Mesendoderm (in vitro differentiated cells): ENCODE results near the gene GMIP.

ENCODE experiments used
- DNase-seq: peaks from one replicate; pipeline ENCODE4 v3.0.0; 2013
- H2AK5ac ChIP-seq: 2 replicates; pipeline ENCODE4 v1.6.1; 2013; ENCODE audit warnings: low read length, inconsistent platforms
- H2BK120ac ChIP-seq: 2 replicates; pipeline ENCODE4 v1.6.1; 2013; ENCODE audit warnings: low read depth, mild to moderate bottlenecking, low read length, moderate library complexity, mixed read lengths
- H2BK15ac ChIP-seq: replicated peaks from 2 replicates; pipeline ENCODE4 v1.6.1; 2013; ENCODE audit warnings: low read depth, mild to moderate bottlenecking, moderate library complexity
- H2BK5ac ChIP-seq: 2 replicates; pipeline ENCODE4 v1.6.1; 2013; ENCODE audit warnings: low read length, inconsistent platforms
- H3K18ac ChIP-seq: 2 replicates; pipeline ENCODE4 v1.6.1; 2013; ENCODE audit warnings: mild to moderate bottlenecking, low read length, mixed read lengths
- H3K23ac ChIP-seq: one replicate; pipeline ENCODE4 v1.6.1; 2013; ENCODE audit warnings: low read length
- H3K27ac ChIP-seq: 2 replicates; pipeline ENCODE4 v1.5.1; 2013; ENCODE audit warnings: low read depth, mild to moderate bottlenecking, inconsistent platforms, low read length, moderate library complexity
- H3K27me3 ChIP-seq: 2 replicates; pipeline ENCODE4 v1.6.1; 2013; ENCODE audit warnings: low read length, control low read depth, mild to moderate bottlenecking, inconsistent platforms; ENCODE audit not compliant: insufficient read depth, poor library complexity
- H3K36me3 ChIP-seq: 2 replicates; pipeline ENCODE4 v1.6.1; 2013; ENCODE audit warnings: low read length, inconsistent platforms; ENCODE audit not compliant: control insufficient read depth, insufficient read depth
- H3K4ac ChIP-seq: one replicate; pipeline ENCODE4 v1.6.1; 2013; ENCODE audit warnings: low read depth, mild to moderate bottlenecking, low read length, moderate library complexity
- H3K4me1 ChIP-seq: 2 replicates; pipeline ENCODE4 v1.6.1; 2013; ENCODE audit warnings: low read depth, low read length, inconsistent platforms; ENCODE audit not compliant: control insufficient read depth
- H3K4me2 ChIP-seq: 2 replicates; pipeline ENCODE4 v1.6.1; 2013; ENCODE audit warnings: low read length
- H3K4me3 ChIP-seq: 2 replicates; pipeline ENCODE4 v1.5.1; 2013; ENCODE audit warnings: mild to moderate bottlenecking, low read length
- H3K56ac ChIP-seq: one replicate; pipeline ENCODE4 v1.6.1; 2013; ENCODE audit warnings: low read length
- H3K79me1 ChIP-seq: 2 replicates; pipeline ENCODE4 v1.6.1; 2013; ENCODE audit warnings: low read length, inconsistent platforms
- H3K79me2 ChIP-seq: 2 replicates; pipeline ENCODE4 v1.6.1; 2013; ENCODE audit warnings: mild to moderate bottlenecking, low read length; ENCODE audit not compliant: control insufficient read depth, insufficient read depth
- H3K9ac ChIP-seq: 2 replicates; pipeline ENCODE4 v1.6.1; 2013; ENCODE audit warnings: low read length, inconsistent platforms
- H4K5ac ChIP-seq: one replicate; pipeline ENCODE4 v1.6.1; 2013; ENCODE audit warnings: low read length
- H4K8ac ChIP-seq: one replicate; pipeline ENCODE4 v1.6.1; 2013; ENCODE audit warnings: low read depth, mild to moderate bottlenecking, control low read depth, low read length, moderate library complexity
- WGBS: extraction: QIAGEN DNeasy Blood & Tissue Kit; methylation state at CpG from one replicate; pipeline ENCODE4 v1.1.7; 2013; ENCODE audit warnings: low lambda C conversion rate, missing lambda C conversion rate; ENCODE audit not compliant: insufficient coverage; ENCODE audit errors: extremely low coverage; 5-methylcytosine and 5-hydroxymethylcytosine counted together

The GMIP gene

GRCh38 chr19:19632661-19633060 lies 10.8 kb downstream of the GMIP start:
- peaks cover 3% of the 10 kb centered on the region for H3K36me3 ChIP-seq
- no peak overlapping the region for H3K4me3 ChIP-seq
- no peak overlapping the region for H2BK5ac ChIP-seq
- H4K5ac ChIP-seq = no peak overlapping the region
- no peak for DNase-seq
- WGBS = no CpG with 5 or more reads among the region's 5 CpGs
- H3K4me2 ChIP-seq = no peak overlapping the region
- H2BK15ac ChIP-seq = no peak overlapping the region
- H3K27ac ChIP-seq = no peak overlapping the region
- H3K4ac ChIP-seq = no peak overlapping the region
- H3K9ac ChIP-seq = no peak overlapping the region
- H2BK120ac ChIP-seq = no peak overlapping the region
- H3K18ac ChIP-seq = no peak overlapping the region
- H2AK5ac ChIP-seq = no peak overlapping the region
- no peaks in the 10 kb centered on the region for H3K79me2 ChIP-seq
- H3K27me3 ChIP-seq = no peaks in the 10 kb centered on the region
- H3K79me1 ChIP-seq = no peaks in the 10 kb centered on the region
- no peak overlapping the region for H4K8ac ChIP-seq
- no peaks in the 10 kb centered on the region for H3K4me1 ChIP-seq
- no peak overlapping the region for H3K56ac ChIP-seq
- H3K23ac ChIP-seq = no peak overlapping the region

DNA sequence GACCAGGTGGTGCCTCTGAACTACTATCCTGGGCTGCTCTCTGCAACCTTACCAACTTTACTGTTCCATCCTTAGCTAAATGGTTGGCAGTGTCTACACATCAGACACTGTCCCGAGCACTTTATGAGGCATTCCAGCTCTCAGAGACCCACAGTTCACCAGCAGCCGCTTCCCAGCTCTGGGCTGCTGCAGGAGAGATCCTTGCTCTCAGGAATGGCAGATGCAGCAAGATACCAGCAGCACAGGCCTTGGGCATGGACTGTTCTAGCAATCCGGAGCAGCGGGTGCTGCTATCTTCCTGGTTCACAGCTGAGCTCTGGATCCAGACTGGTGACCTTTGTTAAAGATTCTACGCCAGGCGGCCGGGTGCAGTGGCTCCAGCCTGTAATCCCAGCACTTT lies 12.1 kb downstream of the GMIP start:
- Histone ChIP-seq H3K9ac (no peak overlapping the region), H3K4me2 (no peak overlapping the region), H3K18ac (no peak overlapping the region), H3K4me1 (peaks cover 5% of the 10 kb centered on the region), H3K23ac (no peak overlapping the region), H3K56ac (no peak overlapping the region), H2BK120ac (no peak overlapping the region), H2AK5ac (no peak overlapping the region), H3K4ac (no peak overlapping the region), H4K5ac (no peak overlapping the region), H3K79me2 (no peaks in the 10 kb centered on the region), H4K8ac (no peak overlapping the region), H3K27me3 (no peaks in the 10 kb centered on the region), H2BK5ac (no peak overlapping the region), H3K79me1 (peaks cover 5% of the 10 kb centered on the region), H3K4me3 (no peak overlapping the region), H3K27ac (no peak overlapping the region), H2BK15ac (no peak overlapping the region), H3K36me3 (peaks cover 3% of the 10 kb centered on the region)
- no CpG with 5 or more reads among the region's 7 CpGs for WGBS
- DNase-seq = no peak

DNA sequence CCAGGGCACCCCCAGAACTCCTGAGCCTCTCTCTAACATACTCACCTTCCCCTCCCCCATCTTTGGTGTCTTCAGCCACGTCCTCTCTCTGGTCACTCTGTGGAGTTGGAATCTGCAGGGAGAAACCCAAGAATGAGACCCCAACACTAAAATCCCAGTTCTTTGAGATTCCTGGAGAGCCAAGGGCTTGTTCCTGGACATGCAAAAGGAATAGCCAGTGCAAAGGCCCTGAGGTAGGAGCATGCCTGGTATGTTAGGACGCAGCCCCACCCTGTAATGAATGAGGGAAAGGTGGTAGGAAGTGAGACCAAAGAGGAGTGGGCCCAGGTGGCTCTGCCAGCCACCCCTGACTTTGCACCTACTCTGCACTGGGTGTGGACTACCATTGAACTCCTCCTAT lies 13.0 kb downstream of the GMIP start:
- Histone ChIP-seq H4K8ac (no peak overlapping the region), H3K4me2 (no peak overlapping the region), H3K79me1 (peaks cover 8% of the 10 kb centered on the region), H3K79me2 (no peaks in the 10 kb centered on the region), H3K4me3 (no peak overlapping the region), H2AK5ac (no peak overlapping the region), H3K56ac (no peak overlapping the region), H2BK120ac (no peak overlapping the region), H3K4ac (no peak overlapping the region), H4K5ac (no peak overlapping the region), H3K18ac (no peak overlapping the region), H3K36me3 (peaks cover 3% of the 10 kb centered on the region), H3K4me1 (peaks cover 6% of the 10 kb centered on the region), H2BK15ac (no peak overlapping the region), H3K27me3 (no peaks in the 10 kb centered on the region), H3K9ac (no peak overlapping the region), H3K27ac (no peak overlapping the region), H3K23ac (no peak overlapping the region), H2BK5ac (no peak overlapping the region)
- no CpG with 5 or more reads among the region's 2 CpGs for WGBS
- DNase-seq = no peak

DNA sequence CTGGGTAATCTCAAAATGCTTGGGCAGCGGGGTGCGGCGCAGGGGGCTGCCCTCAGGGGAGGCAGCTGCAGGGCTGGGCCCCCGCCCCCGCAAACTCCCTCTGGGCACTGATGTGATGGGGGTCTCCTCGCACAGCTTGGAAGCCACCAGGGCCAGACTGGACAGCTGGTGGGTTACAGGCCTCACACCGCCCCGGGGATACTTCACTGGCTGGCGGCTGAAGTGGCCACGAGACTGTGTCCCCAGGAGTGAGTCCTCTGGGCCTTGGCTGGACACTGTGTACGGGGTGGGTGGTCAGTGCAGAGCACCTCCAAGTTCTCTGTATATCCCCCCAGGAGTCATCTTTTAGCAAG lies 13.4 kb downstream of the GMIP start:
- no peak overlapping the region for H3K27ac ChIP-seq
- H3K36me3 ChIP-seq = peaks cover under 1% of the 10 kb centered on the region
- H3K4me3 ChIP-seq = no peak overlapping the region
- H3K27me3 ChIP-seq = no peaks in the 10 kb centered on the region
- no peak overlapping the region for H2BK5ac ChIP-seq
- peaks cover 6% of the 10 kb centered on the region for H3K4me1 ChIP-seq
- no peak overlapping the region for H4K8ac ChIP-seq
- H2BK15ac ChIP-seq = no peak overlapping the region
- H2AK5ac ChIP-seq = no peak overlapping the region
- no peak overlapping the region for H3K4me2 ChIP-seq
- WGBS = no CpG with 5 or more reads among the region's 11 CpGs
- H3K79me1 ChIP-seq = peaks cover 8% of the 10 kb centered on the region
- H4K5ac ChIP-seq = no peak overlapping the region
- H3K79me2 ChIP-seq = no peaks in the 10 kb centered on the region
- DNase-seq = no peak
- H3K9ac ChIP-seq = no peak overlapping the region
- H3K56ac ChIP-seq = no peak overlapping the region
- no peak overlapping the region for H3K23ac ChIP-seq
- H3K18ac ChIP-seq = no peak overlapping the region
- no peak overlapping the region for H3K4ac ChIP-seq
- H2BK120ac ChIP-seq = no peak overlapping the region

DNA sequence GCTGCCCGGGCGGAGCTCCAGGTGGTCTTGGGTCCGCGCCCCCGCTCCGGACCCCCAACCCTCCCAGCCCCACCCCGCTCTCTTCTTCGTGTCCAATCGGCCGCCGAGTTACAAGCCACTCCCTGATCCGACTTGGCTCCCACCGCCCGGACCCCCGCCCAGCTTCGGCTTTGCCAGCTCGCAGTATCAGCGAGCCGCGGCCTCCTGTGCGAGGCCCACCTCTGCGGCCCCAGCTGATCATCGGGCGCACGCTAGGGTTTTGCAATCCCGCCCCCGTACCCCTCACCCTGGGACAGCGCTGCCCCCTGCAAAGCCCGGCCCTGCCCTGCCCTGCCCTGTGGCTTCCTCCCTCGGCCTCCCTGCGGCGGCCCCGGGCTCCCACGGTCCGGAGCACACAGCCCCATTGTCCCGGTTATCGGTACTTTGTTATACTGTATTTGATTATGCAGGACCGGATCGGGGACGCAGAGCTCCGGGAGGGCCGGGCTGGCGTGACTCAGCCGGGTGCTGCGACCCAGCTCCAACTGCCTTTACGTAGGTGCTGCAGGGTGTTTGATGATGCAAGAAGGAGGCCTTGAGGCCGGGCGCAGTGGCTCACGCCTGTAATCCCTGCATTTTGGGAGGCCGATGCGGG lies 14.8 kb downstream of the GMIP start:
- peaks cover 11% of the 10 kb centered on the region for H3K79me1 ChIP-seq
- no peak overlapping the region for H4K8ac ChIP-seq
- no peaks in the 10 kb centered on the region for H3K79me2 ChIP-seq
- peak overlapping the region; percentile 66 for H3K23ac ChIP-seq
- no peak overlapping the region for H2BK120ac ChIP-seq
- peak overlapping the region; percentile 39 for H2BK15ac ChIP-seq
- peak overlapping the region; percentile 90 for H3K9ac ChIP-seq
- H3K4me3 ChIP-seq = peak overlapping the region; percentile 44
- H3K4me1 ChIP-seq = peaks cover 6% of the 10 kb centered on the region
- H3K36me3 ChIP-seq = peaks cover 4% of the 10 kb centered on the region
- H3K4me2 ChIP-seq = peak overlapping the region; percentile 70
- WGBS = no CpG with 5 or more reads among the region's 51 CpGs
- peak overlapping the region; percentile 77 for H3K18ac ChIP-seq
- no peak overlapping the region for H2AK5ac ChIP-seq
- peak overlapping the region; percentile 60 for H3K4ac ChIP-seq
- peak overlapping the region; percentile 91 for H3K27ac ChIP-seq
- H3K56ac ChIP-seq = peak overlapping the region; percentile 97
- no peak overlapping the region for H4K5ac ChIP-seq
- peak; percentile 93 for DNase-seq
- H2BK5ac ChIP-seq = peak overlapping the region; percentile 97
- H3K27me3 ChIP-seq = no peaks in the 10 kb centered on the region
